WTC11 (cell line): Measurements from ENCODE around the gene PURA. TPM values are rescaled to one million over a fixed set of nuclear protein-coding genes. Genes with fewer than 3 reads are reported as not detected.

Experiments
- ATAC-seq: fragments of 200-7000 bp; cut with Tn5 transposase; 2 replicates; pipeline ENCODE4 v1.10.0; 2021; ENCODE audit warnings: mild to moderate bottlenecking, moderate library complexity
- CTCF ChIA-PET: fragments of 300-600 bp; sonication (Branson Sonifier 250); formaldehyde crosslinking; loops from one replicate; lab custom pipeline; 2021; ENCODE audit warnings: antibody characterized with exemption; lab: Charles Lee
- POLR2A ChIA-PET: fragments of 350-600 bp; sonication (Branson Sonifier 250); formaldehyde crosslinking; loops from one replicate; lab custom pipeline; 2021; ENCODE audit warnings: antibody characterized with exemption; lab: Charles Lee
- DNase-seq: peaks from one replicate; pipeline ENCODE4 v3.0.0; 2021; ENCODE audit warnings: low spot score
- H3K27ac Mint-ChIP-seq: 2 replicates; pipeline ENCODE4 v1.8.0; 2021; ENCODE audit warnings: mixed read lengths
- H3K27me3 Mint-ChIP-seq: 2 replicates; pipeline ENCODE4 v1.8.0; 2021; ENCODE audit warnings: low read depth, mild to moderate bottlenecking, moderate library complexity, mixed read lengths
- H3K36me3 Mint-ChIP-seq: 2 replicates; pipeline ENCODE4 v1.8.0; 2021; ENCODE audit warnings: mixed read lengths
- H3K4me1 Mint-ChIP-seq: 2 replicates; pipeline ENCODE4 v1.8.0; 2022; ENCODE audit warnings: mixed read lengths
- H3K4me3 Mint-ChIP-seq: 2 replicates; pipeline ENCODE4 v1.8.0; 2021; ENCODE audit warnings: mild to moderate bottlenecking, moderate library complexity, mixed read lengths
- H3K9me3 Mint-ChIP-seq: 2 replicates; pipeline ENCODE4 v1.8.0; 2021; ENCODE audit warnings: mixed read lengths
- ATF1 ChIP-seq: sonication (generic); formaldehyde crosslinking; IDR thresholded peaks from 2 replicates; pipeline ENCODE4 v1.8.1; 2023; ENCODE audit warnings: mild to moderate bottlenecking, moderate library complexity, missing genetic modification reagents
- CBFB ChIP-seq: sonication (generic); formaldehyde crosslinking; IDR thresholded peaks from 2 replicates; pipeline ENCODE4 v1.8.1; 2022; ENCODE audit warnings: mild to moderate bottlenecking, low read depth, missing genetic modification reagents
- CTCF ChIP-seq: fragments of 200-600 bp; IDR thresholded peaks from 2 replicates; pipeline ENCODE4 v1.8.0; 2022; ENCODE audit warnings: antibody characterized with exemption
- E2F4 ChIP-seq: sonication (generic); formaldehyde crosslinking; IDR thresholded peaks from 2 replicates; pipeline ENCODE4 v1.8.1; 2022; ENCODE audit warnings: low read depth, mild to moderate bottlenecking, moderate library complexity, missing genetic modification reagents, borderline replicate concordance
- HMGA2 ChIP-seq: fragments of 250-450 bp; sonication (Bioruptor Pico); IDR thresholded peaks from 2 replicates; pipeline ENCODE4 v1.4.0; 2021; ENCODE audit warnings: mild to moderate bottlenecking, moderate library complexity
- MLX ChIP-seq: sonication (generic); formaldehyde crosslinking; IDR thresholded peaks from 2 replicates; pipeline ENCODE4 v1.8.1; 2023; ENCODE audit warnings: mild to moderate bottlenecking, missing genetic modification reagents, moderate library complexity
- PRDM15 ChIP-seq: sonication (generic); formaldehyde crosslinking; IDR thresholded peaks from 2 replicates; pipeline ENCODE4 v1.8.0; 2022; ENCODE audit warnings: missing genetic modification reagents
- PREB ChIP-seq: sonication (generic); formaldehyde crosslinking; IDR thresholded peaks from 2 replicates; pipeline ENCODE4 v1.8.1; 2022; ENCODE audit warnings: mild to moderate bottlenecking, missing genetic modification reagents, moderate library complexity, borderline replicate concordance
- SMAD4 ChIP-seq: sonication (generic); formaldehyde crosslinking; IDR thresholded peaks from 2 replicates; pipeline ENCODE4 v1.8.0; 2022; ENCODE audit warnings: mild to moderate bottlenecking, missing genetic modification reagents
- USF2 ChIP-seq: sonication (generic); formaldehyde crosslinking; IDR thresholded peaks from 2 replicates; pipeline ENCODE4 v1.8.1; 2023; ENCODE audit warnings: mild to moderate bottlenecking, missing genetic modification reagents, moderate library complexity
- ZNF416 ChIP-seq: fragments of 250-450 bp; sonication (Bioruptor Pico); IDR thresholded peaks from 2 replicates; pipeline ENCODE4 v1.9.0; 2021; ENCODE audit warnings: mild to moderate bottlenecking, inconsistent platforms
- ZNF671 ChIP-seq: fragments of 250-450 bp; sonication (Bioruptor Pico); IDR thresholded peaks from 2 replicates; pipeline ENCODE4 v1.8.0; 2021; ENCODE audit warnings: mild to moderate bottlenecking
- ZSCAN18 ChIP-seq: fragments of 250-450 bp; sonication (Bioruptor Pico); IDR thresholded peaks from 2 replicates; pipeline ENCODE4 v2.1.2; 2022; ENCODE audit warnings: mild to moderate bottlenecking, moderate library complexity
- total RNA-seq: library from RNA; stranded (reverse); gene quantifications from 3 replicates; pipeline ENCODE4 v1.2.3, GENCODE V29; 2021

The PURA gene
- total RNA-seq, 1 experiment from 2014 or later = 9.0 TPM

- no peak for ATAC-seq
- Mint-ChIP-seq H3K4me1 (no peaks in the 10 kb centered on the region), H3K27me3 (peaks cover 9% of the 10 kb centered on the region), H3K9me3 (no peaks in the 10 kb centered on the region), H3K4me3 (no peak overlapping the region)
- CTCF ChIA-PET = interaction anchor here (0.6 to 5.7 kb wide), 20 partner anchors 17 to 264 kb away, joined by 3 to 75 read pairs (median 5); partner anchors contain the start of genes NRG2 and PURA
- POLR2A ChIA-PET = no interaction called here
- TF ChIP-seq PREB (CRISPR knock-in tag) = no peak
- TF ChIP-seq CTCF = peak; percentile 27; the same call in 1 of the 2 replicates
- TF ChIP-seq, all 79 proteins: peak for 1
- DNase-seq = no peak
- no peaks in the 10 kb centered on the region for H3K36me3 Mint-ChIP-seq
- H3K27ac Mint-ChIP-seq = no peak overlapping the region
These were observed 40.6 kb upstream of the PURA start for GRCh38 chr5:140073296-140073695.

GRCh38 chr5:140075371-140075770, 38.5 kb upstream of the PURA start:
- Mint-ChIP-seq H3K9me3 (no peaks in the 10 kb centered on the region), H3K4me3 (no peak overlapping the region), H3K27me3 (peaks cover 3% of the 10 kb centered on the region), H3K36me3 (no peaks in the 10 kb centered on the region)
- DNase-seq = no peak
- POLR2A ChIA-PET = no interaction called here
- no peak for ATAC-seq
- TF ChIP-seq ATF1 (no peak), HMGA2 (no peak), E2F4 (CRISPR knock-in tag) (no peak), MLX (CRISPR knock-in tag) (no peak), ZNF671 (CRISPR knock-in tag) (no peak), ZSCAN18 (CRISPR knock-in tag) (no peak), PRDM15 (CRISPR knock-in tag) (no peak), SMAD4 (CRISPR knock-in tag) (no peak), CBFB (CRISPR knock-in tag) (no peak), ZNF416 (CRISPR knock-in tag) (no peak), USF2 (CRISPR knock-in tag) (no peak)
- TF ChIP-seq, all 79 proteins: peak for 0
- H3K4me1 Mint-ChIP-seq = no peaks in the 10 kb centered on the region
- no peak overlapping the region for H3K27ac Mint-ChIP-seq
- CTCF ChIA-PET = interaction anchor here (1.0 to 5.7 kb wide), 2 partner anchors 69 to 78 kb away, joined by 3 to 75 read pairs; no protein-coding TSS in a partner anchor
